Measurements from ENCODE around the gene NETO2.
A peak's percentile ranks its signal among the peaks of the same experiment; 100 is the strongest.
"Not testable (repeated sequence)": the region's sequence is repeated elsewhere in the genome, so short reads cannot be mapped to it uniquely, and the experiment has no call there.

Gene NETO2, protein sequence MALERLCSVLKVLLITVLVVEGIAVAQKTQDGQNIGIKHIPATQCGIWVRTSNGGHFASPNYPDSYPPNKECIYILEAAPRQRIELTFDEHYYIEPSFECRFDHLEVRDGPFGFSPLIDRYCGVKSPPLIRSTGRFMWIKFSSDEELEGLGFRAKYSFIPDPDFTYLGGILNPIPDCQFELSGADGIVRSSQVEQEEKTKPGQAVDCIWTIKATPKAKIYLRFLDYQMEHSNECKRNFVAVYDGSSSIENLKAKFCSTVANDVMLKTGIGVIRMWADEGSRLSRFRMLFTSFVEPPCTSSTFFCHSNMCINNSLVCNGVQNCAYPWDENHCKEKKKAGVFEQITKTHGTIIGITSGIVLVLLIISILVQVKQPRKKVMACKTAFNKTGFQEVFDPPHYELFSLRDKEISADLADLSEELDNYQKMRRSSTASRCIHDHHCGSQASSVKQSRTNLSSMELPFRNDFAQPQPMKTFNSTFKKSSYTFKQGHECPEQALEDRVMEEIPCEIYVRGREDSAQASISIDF

GRCh38 chr16:47143677-47144558 lies at the start of gene NETO2:
NETO2 (minus strand) TSS chr16:47143945; CDS start chr16:47143612, 333 bp downstream.
- no peak for DNase-seq (ENCODE audit: low read depth)

DNA sequence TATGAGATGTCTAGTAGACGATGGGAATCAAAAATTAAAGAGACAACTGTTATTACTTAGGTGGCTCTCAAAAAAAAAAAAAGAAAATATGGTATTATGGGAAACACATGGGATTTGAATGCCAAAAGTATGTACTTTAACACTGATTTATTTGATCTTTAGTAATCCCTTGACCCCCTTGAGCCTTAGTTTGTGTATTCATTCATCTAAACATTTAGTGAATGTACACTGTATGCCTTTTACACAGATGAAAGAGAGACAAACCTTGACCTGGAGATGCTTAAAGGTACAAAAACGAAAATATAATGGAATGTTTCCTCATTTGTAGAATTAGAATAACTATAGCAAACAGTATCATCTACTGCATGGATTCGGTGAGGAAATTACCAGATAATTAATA lies 38.6 kb upstream of the NETO2 start:
- DNase-seq (ENCODE audit: low read depth), result no peak

- not testable (repeated sequence) for DNase-seq (ENCODE audit: low read depth)
These were observed 37.3 kb upstream of the NETO2 start for GRCh38 chr16:47181066-47181465.

DNA sequence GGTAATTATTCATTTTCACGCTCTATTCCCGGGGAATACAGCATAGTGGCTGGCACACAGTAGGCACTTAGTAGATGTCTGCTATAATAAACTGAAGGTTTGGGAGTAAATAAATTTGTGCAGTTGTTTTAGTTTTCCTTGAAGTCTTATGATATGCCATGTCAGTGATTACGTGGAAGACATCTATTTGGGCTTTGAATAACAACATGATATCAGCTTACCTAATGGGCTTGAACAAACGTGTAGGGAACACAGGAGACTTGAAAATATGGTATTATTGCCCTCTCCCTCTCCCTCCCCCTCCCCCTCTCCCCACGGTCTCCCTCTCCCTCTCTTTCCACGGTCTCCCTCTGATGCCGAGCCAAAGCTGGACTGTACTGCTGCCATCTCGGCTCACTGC lies 36.3 kb upstream of the NETO2 start:
- no peak for DNase-seq (ENCODE audit: low read depth)

GRCh38 chr16:47175152-47175551 lies 31.4 kb upstream of the NETO2 start:
- DNase-seq (ENCODE audit: low read depth), result no peak

- DNase-seq (ENCODE audit: low read depth), result no peak
These were observed 19.1 kb upstream of the NETO2 start for GRCh38 chr16:47162670-47163420.

- DNase-seq (ENCODE audit: low read depth), result no peak
These were observed 17.7 kb upstream of the NETO2 start for GRCh38 chr16:47161464-47161863.

DNA sequence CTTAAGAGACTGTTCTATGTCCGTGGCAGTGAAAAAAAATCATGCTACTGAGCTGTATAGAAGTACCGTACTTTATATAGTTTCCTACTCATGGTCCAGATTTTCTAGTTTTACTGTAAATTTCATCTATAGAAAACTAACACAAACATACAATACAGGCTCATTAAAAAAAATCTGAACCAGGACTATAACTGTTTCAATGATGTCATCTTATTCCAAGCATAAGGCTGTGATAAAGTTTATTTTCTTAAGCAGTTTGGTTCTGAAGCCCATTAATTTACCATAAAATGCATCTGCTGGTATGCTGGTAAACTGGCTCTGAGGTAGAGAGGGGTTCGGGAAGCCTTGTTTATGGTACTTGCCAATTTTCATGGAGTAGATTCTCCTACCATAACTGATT lies 16.7 kb upstream of the NETO2 start:
- no peak for DNase-seq (ENCODE audit: low read depth)

- no peak for DNase-seq (ENCODE audit: low read depth)
These were observed 15.2 kb upstream of the NETO2 start for GRCh38 chr16:47158992-47159391.

GRCh38 chr16:47156680-47157215 lies 13.0 kb upstream of the NETO2 start:
- DNase-seq (ENCODE audit: low read depth), result no peak

DNA sequence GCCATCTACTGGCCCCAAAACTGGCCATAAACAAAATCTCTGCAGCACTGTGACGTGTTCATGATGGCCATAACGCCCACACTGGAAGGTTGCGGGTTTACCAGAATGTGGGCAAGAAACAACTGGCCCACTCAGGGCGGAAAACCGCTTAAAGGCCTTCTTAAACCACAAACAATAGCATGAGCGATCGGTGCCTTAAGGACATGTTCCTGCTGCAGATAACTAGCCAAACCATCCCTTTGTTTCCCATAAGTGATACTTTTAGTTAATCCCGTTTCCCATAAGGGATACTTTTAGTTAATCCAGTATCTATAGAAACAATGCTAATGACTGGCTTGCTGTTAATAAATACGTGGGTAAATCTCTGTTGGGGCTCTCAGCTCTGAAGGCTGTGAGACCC lies 8.8 kb upstream of the NETO2 start:
- DNase-seq (ENCODE audit: low read depth), result not testable (repeated sequence)

- no peak for DNase-seq (ENCODE audit: low read depth)
These were observed 6.3 kb upstream of the NETO2 start for GRCh38 chr16:47150067-47150466.

GRCh38 chr16:47144559-47144877 lies 773 bp upstream of the NETO2 start:
- no peak for DNase-seq (ENCODE audit: low read depth)

GRCh38 chr16:47142821-47143676 lies 696 bp downstream of the NETO2 start:
- DNase-seq (ENCODE audit: low read depth), result no peak

DNA sequence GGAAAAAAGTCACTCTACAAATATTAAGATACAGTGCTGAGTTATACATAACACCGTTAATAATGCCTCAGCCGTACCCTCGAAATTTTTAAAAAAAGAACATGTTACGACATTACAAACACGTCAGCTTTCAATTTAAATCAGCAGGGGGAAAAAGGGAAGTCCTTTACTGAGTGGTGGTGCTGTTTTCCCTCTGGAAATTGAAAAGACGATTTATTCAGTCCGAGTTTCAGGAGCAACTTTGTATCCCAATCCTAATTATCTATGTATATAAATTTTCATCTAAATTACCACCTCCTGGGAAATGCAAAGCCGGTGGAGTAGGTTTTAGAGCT lies 1.3 kb downstream of the NETO2 start:
- no peak for DNase-seq (ENCODE audit: low read depth)

DNA sequence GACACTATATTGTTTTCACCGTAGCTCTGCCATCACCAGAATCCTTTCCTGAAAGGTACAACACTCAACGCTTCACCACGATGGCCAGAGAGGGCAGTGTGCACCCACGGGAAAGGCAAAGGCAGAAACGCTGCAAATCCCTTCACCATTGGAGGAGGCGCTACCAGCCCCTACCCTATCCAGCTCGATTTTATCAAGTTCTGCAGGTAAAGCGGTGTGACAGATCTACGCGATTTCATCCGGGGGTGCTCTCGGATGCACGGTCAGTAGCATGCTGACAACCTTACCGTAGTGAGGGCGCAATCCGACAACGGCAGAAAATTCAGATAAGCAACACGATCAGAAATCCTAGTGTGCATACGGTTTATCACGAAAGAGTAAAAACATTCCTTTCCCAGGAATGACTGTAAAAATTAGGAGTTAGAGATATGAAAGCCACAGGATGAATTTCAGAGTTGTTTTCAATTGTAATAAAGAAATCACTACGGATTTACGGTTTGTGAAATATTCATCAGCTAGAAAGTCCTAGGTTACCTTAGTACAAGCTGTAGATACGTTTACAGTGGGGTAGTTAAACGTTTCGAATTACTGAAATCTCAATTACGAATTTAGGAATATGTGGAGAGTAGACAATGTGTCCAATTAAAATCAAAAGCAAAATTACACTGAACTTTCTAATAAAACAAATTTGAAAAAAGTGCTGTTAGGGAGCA lies 1.8 kb downstream of the NETO2 start:
- peak; percentile 65 for DNase-seq (ENCODE audit: low read depth)

- DNase-seq (ENCODE audit: low read depth), result no peak
These were observed 3.1 kb downstream of the NETO2 start for GRCh38 chr16:47140686-47141085.

DNA sequence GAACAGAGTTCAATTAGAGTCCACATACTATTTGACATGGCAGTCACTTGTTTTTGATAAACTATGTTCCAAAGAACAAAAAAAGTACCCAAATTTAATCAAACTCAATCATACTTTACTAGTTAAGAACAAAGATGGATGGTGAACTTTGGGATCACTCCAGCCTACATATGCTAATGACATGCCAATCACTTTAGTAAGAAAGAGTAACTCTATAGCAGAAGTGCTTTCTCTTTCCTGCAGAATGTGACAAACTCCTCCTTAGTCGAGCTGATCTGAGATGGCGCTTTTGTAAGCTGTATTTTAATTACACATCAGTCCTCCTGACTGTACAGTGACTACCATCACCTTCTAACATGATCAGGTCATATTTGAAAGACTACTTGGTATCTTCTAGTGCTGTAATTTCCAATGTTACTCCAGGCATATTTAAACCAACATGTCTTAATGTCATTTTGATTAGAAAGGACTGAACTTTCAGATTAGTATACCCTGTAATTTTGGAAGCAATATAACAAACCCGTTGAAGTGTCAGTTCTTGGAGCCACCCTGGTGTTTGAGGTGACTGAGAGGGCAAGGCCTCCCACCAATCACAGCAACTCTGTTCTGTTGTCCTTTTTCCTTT lies 4.1 kb downstream of the NETO2 start:
- DNase-seq (ENCODE audit: low read depth), result no peak

DNA sequence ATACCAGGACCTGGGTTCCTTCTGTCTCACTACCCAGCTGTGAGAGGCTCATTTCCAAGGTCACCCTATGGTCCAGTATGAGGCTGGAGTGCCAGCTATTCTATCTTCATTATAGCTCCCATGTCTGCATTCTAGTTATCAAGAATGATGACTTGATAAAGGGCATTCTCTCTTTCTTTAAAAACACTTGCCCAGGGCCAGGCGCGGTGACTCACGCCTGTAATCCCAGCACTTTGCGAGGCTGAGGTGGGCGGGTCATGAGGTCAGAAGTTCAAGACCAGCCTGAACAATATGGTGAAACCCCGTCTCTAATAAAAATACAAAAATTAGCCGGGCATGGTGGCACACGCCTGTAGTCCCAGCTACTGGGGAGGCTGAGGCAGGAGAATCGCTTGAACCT lies 5.8 kb downstream of the NETO2 start:
- DNase-seq (ENCODE audit: low read depth), result not testable (repeated sequence)

All from fibroblast of the conjunctiva (primary cell).